HG02970 (cell line): ENCODE measurements around the gene STK32B.

Experiments used
- ATAC-seq: cut with Tn5 transposase; IDR thresholded peaks from one replicate; pipeline ENCODE4 v1.9.1; 2021; ENCODE audit warnings: mild to moderate bottlenecking, moderate library complexity, moderate number of reproducible peaks; ENCODE audit not compliant: unreplicated experiment, low FRiP score

STK32B gene

DNA sequence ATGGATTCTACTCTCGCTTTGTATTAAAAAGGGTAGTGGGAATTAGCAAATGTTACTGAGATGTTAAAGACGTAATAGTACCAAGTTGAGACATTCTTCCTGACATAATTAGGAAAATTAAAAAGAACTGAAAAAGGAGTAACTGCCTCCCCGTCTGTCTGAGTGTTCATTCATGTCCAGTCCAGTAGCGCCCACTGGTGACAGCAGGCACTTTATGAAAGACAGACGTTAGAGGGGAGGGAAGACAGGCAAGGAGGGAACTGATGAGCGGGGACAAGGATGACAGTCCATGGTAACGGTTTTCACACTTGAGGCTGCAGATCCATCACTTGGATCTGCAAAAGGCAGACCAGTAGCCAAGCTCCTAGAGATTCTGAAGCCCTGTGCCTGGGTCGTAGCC is 326.7 kb downstream of the STK32B start:
- no peak for ATAC-seq

GRCh38 chr4:5379895-5380294 is 328.6 kb downstream of the STK32B start:
- ATAC-seq: no peak

DNA sequence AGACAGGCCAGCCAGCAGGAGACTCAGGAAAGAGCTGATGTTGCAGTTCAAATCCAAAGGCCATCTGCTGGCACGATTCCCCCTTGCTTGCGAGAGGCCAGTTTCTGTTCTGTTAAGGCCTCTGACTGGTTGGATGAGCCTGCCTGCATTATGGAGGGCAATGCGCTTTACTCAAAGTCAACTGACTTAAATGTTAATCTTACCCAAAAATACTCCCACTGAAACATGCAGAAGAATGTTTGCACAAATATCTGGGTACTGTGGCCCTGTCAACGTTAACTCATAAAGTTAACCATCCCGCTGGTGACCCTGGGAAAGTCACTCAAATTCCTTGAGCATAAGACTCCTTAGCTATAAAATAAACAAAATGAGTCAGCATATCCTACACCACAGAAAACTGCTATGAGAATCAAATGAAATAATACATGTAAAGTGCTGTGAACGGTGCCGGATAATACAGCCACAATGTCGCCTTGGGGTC is 330.7 kb downstream of the STK32B start:
- ATAC-seq: no peak

- no peak for ATAC-seq
Measured at GRCh38 chr4:5383191-5383980, 332.1 kb downstream of the STK32B start.

- no peak for ATAC-seq
Measured at GRCh38 chr4:5385741-5386311, 334.5 kb downstream of the STK32B start.

- no peak for ATAC-seq
Measured at GRCh38 chr4:5386921-5387320, 335.6 kb downstream of the STK32B start.

- no peak for ATAC-seq
Measured at GRCh38 chr4:5387457-5387856, 336.2 kb downstream of the STK32B start.

DNA sequence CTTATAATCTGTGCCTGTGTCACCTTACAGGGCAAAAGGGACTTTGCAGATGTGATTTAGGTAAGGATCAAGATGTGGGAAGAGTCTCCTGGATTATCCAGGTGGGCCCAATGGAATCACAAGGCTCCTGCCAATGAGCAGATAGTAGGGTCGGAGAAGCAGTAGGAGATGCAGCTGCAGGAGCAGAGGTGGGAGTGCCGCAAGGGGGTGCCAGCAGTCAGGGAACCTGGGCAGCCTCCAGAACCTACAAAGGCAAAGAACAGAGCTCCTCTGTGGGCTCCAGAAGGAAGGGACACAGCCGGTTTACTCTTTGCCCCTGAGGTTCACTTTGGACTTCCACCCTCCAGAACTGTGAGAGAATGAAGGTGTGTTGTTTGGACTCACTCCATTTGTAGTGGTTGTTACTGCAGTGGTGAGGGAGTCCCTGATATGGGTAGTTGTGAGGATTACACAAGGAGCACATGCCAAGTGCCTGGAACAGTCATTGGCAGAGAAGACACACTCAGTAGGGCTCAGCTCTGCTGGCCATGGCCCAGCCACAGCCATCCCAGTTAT is 338.6 kb downstream of the STK32B start:
- ATAC-seq: no peak

GRCh38 chr4:5391492-5391891 is 340.2 kb downstream of the STK32B start:
- no peak for ATAC-seq

- ATAC-seq: no peak
Measured at GRCh38 chr4:5393911-5394513, 342.7 kb downstream of the STK32B start.

DNA sequence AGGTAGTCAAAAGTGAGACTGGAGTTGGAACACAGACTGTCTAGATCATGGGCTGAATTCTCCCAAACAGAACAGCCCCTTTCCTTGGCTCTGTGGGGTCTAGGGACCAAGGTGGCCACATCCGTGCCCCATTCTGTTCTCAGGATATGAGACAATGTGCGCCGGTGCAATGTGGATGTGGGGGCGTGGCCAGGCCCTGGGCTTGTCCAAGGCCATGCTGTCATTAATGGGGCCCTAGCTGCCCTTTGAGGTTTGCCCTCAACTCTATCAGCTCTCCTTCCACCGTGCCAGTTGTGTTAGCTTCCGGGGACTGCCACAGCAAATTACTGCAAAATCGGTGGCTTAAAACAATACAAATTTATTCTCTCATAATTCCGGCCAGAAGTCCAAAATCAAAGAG is 344.5 kb downstream of the STK32B start:
- no peak for ATAC-seq

GRCh38 chr4:5398056-5398455 is 346.8 kb downstream of the STK32B start:
- no peak for ATAC-seq

DNA sequence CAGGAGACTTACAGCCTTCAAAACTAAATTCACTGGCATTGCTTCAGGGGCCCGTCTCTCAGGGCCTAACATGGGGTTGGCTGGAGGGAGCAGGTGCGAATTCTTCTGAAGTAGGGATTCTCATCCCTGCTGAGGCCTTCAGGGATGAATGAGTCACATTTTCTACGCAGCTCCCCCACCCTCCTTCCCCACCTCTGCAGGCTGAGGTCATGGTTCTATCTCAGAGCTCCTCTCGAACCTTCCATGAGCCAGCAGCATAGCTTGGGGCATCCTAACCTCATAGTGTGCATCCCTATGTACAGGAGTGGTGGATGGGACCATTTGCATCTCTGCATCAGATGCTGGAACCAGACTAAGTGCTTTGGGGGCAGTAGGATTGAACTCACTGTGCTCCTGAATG is 347.8 kb downstream of the STK32B start:
- no peak for ATAC-seq

GRCh38 chr4:5399790-5400421 is 348.6 kb downstream of the STK32B start:
- no peak for ATAC-seq

- ATAC-seq: no peak
Measured at GRCh38 chr4:5403746-5404497, 352.6 kb downstream of the STK32B start.

DNA sequence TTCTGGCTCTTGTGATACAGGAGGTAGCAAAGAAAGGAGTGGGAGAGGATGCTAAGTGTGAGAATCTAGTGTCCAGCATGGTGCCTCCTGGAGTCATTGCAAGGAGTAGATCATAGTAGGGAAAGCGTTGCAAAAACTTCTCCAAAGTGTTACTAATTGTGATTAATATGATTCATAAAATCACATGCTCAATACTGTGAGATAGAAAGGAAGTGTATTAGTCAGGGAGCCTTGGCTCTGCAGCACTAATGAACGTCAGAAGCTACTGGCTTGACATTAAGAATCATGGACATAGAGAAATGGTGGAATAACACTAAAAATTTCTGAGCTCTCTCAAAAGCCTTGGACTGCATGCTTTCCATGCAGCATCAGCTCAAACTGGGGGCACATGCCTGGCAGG is 358.0 kb downstream of the STK32B start:
- ATAC-seq: no peak

DNA sequence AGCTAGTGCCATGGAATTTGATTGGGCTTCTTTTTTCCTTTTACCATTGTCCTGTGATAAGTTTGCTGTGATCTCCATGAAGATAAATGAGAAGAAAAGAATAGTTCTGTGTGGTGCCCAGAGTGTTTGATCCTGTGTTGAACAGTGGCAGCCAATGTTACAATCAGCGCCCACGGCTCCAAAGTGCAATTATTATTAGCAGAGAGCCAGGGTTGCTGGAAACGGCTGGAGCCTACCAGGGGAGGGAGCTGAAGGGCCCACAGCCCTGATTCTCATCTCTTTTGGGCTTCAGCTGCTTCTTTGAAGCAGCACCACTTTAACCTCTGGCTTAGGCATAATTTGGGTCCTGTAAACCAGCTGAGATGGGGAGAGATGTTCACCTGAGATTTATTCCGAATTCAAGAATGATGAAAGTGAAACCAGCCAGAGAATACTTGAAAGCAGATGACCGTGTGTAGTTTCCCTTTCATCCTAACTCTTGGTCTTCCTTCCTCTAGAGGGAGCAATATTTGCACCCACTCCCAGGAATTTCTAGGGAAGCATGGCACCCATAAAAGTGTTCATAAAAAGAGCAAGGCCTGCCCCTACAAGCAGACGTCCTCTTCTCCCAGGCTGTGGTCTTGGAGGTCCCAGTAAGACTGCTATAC is 358.8 kb downstream of the STK32B start:
- ATAC-seq: no peak

- no peak for ATAC-seq
Measured at GRCh38 chr4:5412296-5412695, 361.0 kb downstream of the STK32B start.

DNA sequence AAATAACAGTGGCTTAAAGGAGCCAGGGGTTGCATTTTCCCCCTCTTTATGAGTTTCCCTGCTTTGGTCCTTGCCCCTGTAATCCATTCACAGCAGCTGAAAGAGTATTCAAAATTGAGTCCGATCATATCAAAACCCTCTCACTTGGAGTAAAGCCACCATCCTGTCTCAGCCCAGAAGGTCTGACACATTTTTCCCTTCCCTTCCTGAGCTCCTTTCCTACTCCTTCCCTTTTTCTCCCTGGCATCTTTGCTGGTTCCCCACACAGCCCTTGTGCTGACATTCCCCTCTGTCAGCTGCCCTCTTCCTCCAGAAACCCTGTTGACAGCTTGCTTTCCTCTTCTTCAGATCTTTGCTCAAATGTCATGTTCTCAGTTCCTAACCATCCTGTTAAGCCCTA is 361.5 kb downstream of the STK32B start:
- no peak for ATAC-seq

GRCh38 chr4:5416637-5417036 is 365.4 kb downstream of the STK32B start:
- ATAC-seq: no peak
